HepG2 (cell line): Measurements from ENCODE around the gene HDAC10. TPM values are rescaled to one million over a fixed set of nuclear protein-coding genes. Genes with fewer than 3 reads are reported as not detected.

Experiments used
- BORCS8-MEF2B ChIP-seq: sonication (generic); formaldehyde crosslinking; IDR thresholded peaks from 2 replicates; pipeline ENCODE4 v1.8.0; 2022; ENCODE audit warnings: mild to moderate bottlenecking, missing genetic modification reagents
- HDAC2 ChIP-seq: sonication (generic); formaldehyde crosslinking; IDR thresholded peaks from 2 replicates; pipeline ENCODE4 v1.4.0; 2020; ENCODE audit warnings: missing genetic modification reagents
- KDM2A ChIP-seq: sonication (generic); formaldehyde crosslinking; IDR thresholded peaks from 2 replicates; pipeline ENCODE4 v1.4.0; 2020; ENCODE audit warnings: low read depth, missing genetic modification reagents, borderline replicate concordance
- TCF12 ChIP-seq, 2 experiments: fragments of 450-650 bp in 1 of 2; sonication (generic) in 1 of 2; formaldehyde crosslinking in 1 of 2; IDR thresholded peaks; 2 replicates each; pipeline versions ENCODE4 v1.6.1 to v1.8.0; 2017 to 2022; ENCODE audit warnings: antibody characterized with exemption in 1 of 2, mild to moderate bottlenecking in 1 of 2, missing genetic modification reagents in 1 of 2, moderate library complexity in 1 of 2
- TOPORS ChIP-seq: sonication (generic); formaldehyde crosslinking; IDR thresholded peaks from 2 replicates; pipeline ENCODE4 v1.8.0; 2023; ENCODE audit warnings: mild to moderate bottlenecking, missing genetic modification reagents
- ZNF138 ChIP-seq: sonication (generic); formaldehyde crosslinking; IDR thresholded peaks from 2 replicates; pipeline ENCODE4 v1.5.0; 2020; ENCODE audit warnings: mild to moderate bottlenecking, low read depth, missing genetic modification reagents
- ZNF501 ChIP-seq: sonication (generic); formaldehyde crosslinking; IDR thresholded peaks from 2 replicates; pipeline ENCODE4 v1.5.1; 2020; ENCODE audit warnings: mild to moderate bottlenecking, moderate library complexity, missing genetic modification reagents
- polyA plus RNA-seq, 8 experiments: library from polyadenylated mRNA; depleted of rRNA in 3 of 8; stranded (reverse) in 7 of 8; unstranded in 1 of 8; fragments of >200 nt; fragmentation: Illumina TruSeq in 4 of 8; extraction: Trizol in 4 of 8; gene quantifications; 2 replicates each; pipeline versions ENCODE4 v1.2.1 to v1.2.3, GENCODE V29; 2011 to 2016; ENCODE audit warnings: low read depth in 4 of 8, missing spikeins in 1 of 8, mixed read lengths in 1 of 8; ENCODE audit not compliant: insufficient read depth in 1 of 8
- total RNA-seq, 5 experiments: library from RNA; depleted of rRNA; stranded (reverse); fragments of >200 nt; fragmentation: Illumina TruSeq; extraction: Trizol; gene quantifications; 2 replicates each; pipeline ENCODE4 v1.2.3, GENCODE V29; 2016; ENCODE audit warnings: low read depth in 1 of 5
- TF ChIP-seq, protein P1 (sequence below): sonication (generic); formaldehyde crosslinking; IDR thresholded peaks from 2 replicates; pipeline ENCODE4 v1.9.0; 2021; ENCODE audit warnings: mild to moderate bottlenecking, missing genetic modification reagents
- TF ChIP-seq, protein P2 (sequence below): sonication (generic); formaldehyde crosslinking; IDR thresholded peaks from 2 replicates; pipeline ENCODE4 v1.5.1; 2020; ENCODE audit warnings: mild to moderate bottlenecking, missing genetic modification reagents, moderate library complexity
- TF ChIP-seq, protein P3 (sequence below): sonication (generic); formaldehyde crosslinking; IDR thresholded peaks from 2 replicates; pipeline ENCODE4 v1.9.0; 2022; ENCODE audit warnings: missing genetic modification reagents, mild to moderate bottlenecking, borderline replicate concordance
- TF ChIP-seq, protein P4 (sequence below): sonication (generic); formaldehyde crosslinking; IDR thresholded peaks from 2 replicates; pipeline ENCODE4 v1.8.1; 2023; ENCODE audit warnings: mild to moderate bottlenecking, missing genetic modification reagents
- TF ChIP-seq, protein P5 (sequence below): sonication (generic); formaldehyde crosslinking; IDR thresholded peaks from 2 replicates; pipeline ENCODE4 v1.5.0; 2020; ENCODE audit warnings: missing genetic modification reagents

The HDAC10 gene
- total and polyA plus RNA-seq, 2 of the 13 experiments (the other 11 are each of a cell fraction or from before 2014, with no cell fraction given): 13.9 to 14.9 TPM

DNA sequence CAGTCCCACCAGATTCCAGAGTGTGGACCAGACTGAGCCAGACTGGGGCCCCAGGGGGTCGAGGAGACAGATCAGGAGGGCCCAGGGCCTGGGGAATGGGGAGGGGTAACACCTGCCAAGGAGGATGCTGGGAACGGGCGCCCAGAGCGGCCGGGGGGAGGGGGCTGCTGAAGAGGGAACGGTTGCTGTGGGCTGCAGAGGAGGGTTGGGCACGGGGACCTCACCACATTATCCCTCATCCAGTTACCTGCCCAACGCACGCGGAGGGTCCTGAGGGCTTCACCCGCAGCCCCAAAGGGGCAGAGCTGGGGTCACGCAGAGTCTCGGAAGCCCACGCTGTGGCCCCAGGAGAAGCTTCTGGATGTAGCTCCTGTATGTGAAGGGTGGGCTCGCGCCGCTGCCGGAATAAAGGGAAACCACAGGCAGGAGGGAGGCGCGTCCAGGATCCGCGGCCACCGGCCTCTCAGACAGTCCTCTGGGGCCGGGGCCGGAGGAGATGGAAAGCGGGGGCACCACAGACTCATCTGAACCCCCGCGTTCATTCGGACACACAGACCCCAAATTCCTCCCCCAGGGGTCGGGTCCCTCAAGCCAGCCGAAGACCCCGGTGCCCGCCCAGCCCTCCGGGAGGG lies 51.1 kb downstream of the HDAC10 start (continued):
- TF ChIP-seq, protein P1, sequence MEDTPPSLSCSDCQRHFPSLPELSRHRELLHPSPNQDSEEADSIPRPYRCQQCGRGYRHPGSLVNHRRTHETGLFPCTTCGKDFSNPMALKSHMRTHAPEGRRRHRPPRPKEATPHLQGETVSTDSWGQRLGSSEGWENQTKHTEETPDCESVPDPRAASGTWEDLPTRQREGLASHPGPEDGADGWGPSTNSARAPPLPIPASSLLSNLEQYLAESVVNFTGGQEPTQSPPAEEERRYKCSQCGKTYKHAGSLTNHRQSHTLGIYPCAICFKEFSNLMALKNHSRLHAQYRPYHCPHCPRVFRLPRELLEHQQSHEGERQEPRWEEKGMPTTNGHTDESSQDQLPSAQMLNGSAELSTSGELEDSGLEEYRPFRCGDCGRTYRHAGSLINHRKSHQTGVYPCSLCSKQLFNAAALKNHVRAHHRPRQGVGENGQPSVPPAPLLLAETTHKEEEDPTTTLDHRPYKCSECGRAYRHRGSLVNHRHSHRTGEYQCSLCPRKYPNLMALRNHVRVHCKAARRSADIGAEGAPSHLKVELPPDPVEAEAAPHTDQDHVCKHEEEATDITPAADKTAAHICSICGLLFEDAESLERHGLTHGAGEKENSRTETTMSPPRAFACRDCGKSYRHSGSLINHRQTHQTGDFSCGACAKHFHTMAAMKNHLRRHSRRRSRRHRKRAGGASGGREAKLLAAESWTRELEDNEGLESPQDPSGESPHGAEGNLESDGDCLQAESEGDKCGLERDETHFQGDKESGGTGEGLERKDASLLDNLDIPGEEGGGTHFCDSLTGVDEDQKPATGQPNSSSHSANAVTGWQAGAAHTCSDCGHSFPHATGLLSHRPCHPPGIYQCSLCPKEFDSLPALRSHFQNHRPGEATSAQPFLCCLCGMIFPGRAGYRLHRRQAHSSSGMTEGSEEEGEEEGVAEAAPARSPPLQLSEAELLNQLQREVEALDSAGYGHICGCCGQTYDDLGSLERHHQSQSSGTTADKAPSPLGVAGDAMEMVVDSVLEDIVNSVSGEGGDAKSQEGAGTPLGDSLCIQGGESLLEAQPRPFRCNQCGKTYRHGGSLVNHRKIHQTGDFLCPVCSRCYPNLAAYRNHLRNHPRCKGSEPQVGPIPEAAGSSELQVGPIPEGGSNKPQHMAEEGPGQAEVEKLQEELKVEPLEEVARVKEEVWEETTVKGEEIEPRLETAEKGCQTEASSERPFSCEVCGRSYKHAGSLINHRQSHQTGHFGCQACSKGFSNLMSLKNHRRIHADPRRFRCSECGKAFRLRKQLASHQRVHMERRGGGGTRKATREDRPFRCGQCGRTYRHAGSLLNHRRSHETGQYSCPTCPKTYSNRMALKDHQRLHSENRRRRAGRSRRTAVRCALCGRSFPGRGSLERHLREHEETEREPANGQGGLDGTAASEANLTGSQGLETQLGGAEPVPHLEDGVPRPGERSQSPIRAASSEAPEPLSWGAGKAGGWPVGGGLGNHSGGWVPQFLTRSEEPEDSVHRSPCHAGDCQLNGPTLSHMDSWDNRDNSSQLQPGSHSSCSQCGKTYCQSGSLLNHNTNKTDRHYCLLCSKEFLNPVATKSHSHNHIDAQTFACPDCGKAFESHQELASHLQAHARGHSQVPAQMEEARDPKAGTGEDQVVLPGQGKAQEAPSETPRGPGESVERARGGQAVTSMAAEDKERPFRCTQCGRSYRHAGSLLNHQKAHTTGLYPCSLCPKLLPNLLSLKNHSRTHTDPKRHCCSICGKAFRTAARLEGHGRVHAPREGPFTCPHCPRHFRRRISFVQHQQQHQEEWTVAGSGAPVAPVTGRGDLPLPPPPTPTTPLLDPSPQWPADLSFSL: no peak
- TF ChIP-seq ZNF138 (no peak), TCF12 (IDR thresholded peaks at IDR 0.05) (no peak), TCF12 (CRISPR knock-in tag; IDR thresholded peaks at IDR 0.05) (no peak), HDAC2 (no peak), BORCS8-MEF2B (CRISPR knock-in tag) (no peak), TOPORS (CRISPR knock-in tag) (no peak), ZNF501 (CRISPR knock-in tag) (peak; percentile 52; the same call in 1 of the 2 replicates), KDM2A (peak; percentile 91; the same call in 1 of the 2 replicates)
- TF ChIP-seq, protein P2, sequence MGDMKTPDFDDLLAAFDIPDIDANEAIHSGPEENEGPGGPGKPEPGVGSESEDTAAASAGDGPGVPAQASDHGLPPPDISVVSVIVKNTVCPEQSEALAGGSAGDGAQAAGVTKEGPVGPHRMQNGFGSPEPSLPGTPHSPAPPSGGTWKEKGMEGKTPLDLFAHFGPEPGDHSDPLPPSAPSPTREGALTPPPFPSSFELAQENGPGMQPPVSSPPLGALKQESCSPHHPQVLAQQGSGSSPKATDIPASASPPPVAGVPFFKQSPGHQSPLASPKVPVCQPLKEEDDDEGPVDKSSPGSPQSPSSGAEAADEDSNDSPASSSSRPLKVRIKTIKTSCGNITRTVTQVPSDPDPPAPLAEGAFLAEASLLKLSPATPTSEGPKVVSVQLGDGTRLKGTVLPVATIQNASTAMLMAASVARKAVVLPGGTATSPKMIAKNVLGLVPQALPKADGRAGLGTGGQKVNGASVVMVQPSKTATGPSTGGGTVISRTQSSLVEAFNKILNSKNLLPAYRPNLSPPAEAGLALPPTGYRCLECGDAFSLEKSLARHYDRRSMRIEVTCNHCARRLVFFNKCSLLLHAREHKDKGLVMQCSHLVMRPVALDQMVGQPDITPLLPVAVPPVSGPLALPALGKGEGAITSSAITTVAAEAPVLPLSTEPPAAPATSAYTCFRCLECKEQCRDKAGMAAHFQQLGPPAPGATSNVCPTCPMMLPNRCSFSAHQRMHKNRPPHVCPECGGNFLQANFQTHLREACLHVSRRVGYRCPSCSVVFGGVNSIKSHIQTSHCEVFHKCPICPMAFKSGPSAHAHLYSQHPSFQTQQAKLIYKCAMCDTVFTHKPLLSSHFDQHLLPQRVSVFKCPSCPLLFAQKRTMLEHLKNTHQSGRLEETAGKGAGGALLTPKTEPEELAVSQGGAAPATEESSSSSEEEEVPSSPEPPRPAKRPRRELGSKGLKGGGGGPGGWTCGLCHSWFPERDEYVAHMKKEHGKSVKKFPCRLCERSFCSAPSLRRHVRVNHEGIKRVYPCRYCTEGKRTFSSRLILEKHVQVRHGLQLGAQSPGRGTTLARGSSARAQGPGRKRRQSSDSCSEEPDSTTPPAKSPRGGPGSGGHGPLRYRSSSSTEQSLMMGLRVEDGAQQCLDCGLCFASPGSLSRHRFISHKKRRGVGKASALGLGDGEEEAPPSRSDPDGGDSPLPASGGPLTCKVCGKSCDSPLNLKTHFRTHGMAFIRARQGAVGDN (CRISPR knock-in tag): peak; percentile 43; the same call in 1 of the 2 replicates
- TF ChIP-seq, protein P3, sequence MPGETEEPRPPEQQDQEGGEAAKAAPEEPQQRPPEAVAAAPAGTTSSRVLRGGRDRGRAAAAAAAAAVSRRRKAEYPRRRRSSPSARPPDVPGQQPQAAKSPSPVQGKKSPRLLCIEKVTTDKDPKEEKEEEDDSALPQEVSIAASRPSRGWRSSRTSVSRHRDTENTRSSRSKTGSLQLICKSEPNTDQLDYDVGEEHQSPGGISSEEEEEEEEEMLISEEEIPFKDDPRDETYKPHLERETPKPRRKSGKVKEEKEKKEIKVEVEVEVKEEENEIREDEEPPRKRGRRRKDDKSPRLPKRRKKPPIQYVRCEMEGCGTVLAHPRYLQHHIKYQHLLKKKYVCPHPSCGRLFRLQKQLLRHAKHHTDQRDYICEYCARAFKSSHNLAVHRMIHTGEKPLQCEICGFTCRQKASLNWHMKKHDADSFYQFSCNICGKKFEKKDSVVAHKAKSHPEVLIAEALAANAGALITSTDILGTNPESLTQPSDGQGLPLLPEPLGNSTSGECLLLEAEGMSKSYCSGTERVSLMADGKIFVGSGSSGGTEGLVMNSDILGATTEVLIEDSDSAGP: peak; percentile 65; the same call in 1 of the 2 replicates
- TF ChIP-seq, protein P4, sequence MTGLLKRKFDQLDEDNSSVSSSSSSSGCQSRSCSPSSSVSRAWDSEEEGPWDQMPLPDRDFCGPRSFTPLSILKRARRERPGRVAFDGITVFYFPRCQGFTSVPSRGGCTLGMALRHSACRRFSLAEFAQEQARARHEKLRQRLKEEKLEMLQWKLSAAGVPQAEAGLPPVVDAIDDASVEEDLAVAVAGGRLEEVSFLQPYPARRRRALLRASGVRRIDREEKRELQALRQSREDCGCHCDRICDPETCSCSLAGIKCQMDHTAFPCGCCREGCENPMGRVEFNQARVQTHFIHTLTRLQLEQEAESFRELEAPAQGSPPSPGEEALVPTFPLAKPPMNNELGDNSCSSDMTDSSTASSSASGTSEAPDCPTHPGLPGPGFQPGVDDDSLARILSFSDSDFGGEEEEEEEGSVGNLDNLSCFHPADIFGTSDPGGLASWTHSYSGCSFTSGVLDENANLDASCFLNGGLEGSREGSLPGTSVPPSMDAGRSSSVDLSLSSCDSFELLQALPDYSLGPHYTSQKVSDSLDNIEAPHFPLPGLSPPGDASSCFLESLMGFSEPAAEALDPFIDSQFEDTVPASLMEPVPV (CRISPR knock-in tag): 0 out of 2 replicates have a peak, but pooled peaks have one; percentile 7
- TF ChIP-seq, protein P5, sequence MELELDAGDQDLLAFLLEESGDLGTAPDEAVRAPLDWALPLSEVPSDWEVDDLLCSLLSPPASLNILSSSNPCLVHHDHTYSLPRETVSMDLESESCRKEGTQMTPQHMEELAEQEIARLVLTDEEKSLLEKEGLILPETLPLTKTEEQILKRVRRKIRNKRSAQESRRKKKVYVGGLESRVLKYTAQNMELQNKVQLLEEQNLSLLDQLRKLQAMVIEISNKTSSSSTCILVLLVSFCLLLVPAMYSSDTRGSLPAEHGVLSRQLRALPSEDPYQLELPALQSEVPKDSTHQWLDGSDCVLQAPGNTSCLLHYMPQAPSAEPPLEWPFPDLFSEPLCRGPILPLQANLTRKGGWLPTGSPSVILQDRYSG: no peak
